ENCODE measurements around the gene MAPK1IP1L.

DNA sequence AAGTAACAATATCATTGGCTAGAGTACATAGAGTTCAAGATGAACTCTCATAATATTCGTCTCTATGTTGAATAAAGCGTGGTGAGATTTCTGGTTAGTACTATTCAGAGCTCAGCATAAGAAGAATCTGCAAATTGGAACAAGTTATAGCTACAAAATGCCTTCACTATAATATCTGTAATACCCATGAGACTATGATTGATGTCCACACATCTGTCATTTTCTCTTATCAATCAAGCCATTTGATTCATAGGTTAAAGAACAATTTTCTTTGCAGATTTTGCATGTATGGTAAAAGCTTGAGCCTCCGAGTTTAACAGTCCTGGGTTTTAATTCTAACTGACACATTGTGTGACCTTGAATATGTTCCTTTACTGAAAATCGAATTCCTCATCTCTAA is 23.0 kb upstream of the MAPK1IP1L start:
- TF ChIP-seq EZH2phosphoT487 (IDR thresholded peaks at IDR 0.05; ENCODE audit: borderline replicate concordance, low read depth) (no peak), TAF1 (IDR thresholded peaks at IDR 0.05; ENCODE audit: borderline replicate concordance, low read depth, low read length) (no peak)
